ENCODE results near the gene SUGP1.

DNA sequence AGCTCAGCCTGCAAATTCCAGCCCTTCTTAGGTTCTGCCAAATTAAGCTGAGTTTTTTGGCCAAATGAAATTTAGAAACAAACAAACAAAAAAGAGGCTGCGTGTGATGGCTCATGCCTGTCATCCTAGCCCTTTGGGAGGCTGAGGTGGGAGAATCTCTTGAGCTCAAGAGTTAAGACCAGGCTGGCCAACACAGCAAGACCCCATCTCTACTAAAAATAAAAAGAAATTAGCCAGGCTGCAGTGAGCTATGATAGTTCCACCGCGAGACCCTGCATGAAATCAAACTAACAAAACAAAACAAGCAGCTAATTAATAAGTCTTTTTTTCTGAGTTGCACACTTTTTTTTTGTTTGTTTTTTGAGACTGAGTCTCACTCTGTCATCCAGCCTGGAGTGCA, 90.6 kb downstream of the SUGP1 start:
- TF ChIP-seq, protein P1, sequence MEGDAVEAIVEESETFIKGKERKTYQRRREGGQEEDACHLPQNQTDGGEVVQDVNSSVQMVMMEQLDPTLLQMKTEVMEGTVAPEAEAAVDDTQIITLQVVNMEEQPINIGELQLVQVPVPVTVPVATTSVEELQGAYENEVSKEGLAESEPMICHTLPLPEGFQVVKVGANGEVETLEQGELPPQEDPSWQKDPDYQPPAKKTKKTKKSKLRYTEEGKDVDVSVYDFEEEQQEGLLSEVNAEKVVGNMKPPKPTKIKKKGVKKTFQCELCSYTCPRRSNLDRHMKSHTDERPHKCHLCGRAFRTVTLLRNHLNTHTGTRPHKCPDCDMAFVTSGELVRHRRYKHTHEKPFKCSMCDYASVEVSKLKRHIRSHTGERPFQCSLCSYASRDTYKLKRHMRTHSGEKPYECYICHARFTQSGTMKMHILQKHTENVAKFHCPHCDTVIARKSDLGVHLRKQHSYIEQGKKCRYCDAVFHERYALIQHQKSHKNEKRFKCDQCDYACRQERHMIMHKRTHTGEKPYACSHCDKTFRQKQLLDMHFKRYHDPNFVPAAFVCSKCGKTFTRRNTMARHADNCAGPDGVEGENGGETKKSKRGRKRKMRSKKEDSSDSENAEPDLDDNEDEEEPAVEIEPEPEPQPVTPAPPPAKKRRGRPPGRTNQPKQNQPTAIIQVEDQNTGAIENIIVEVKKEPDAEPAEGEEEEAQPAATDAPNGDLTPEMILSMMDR (IDR thresholded peaks at IDR 0.05): no peak
- TF ChIP-seq POLR2A (IDR thresholded peaks at IDR 0.05): no peak
